Measurements from ENCODE around the gene BTBD19.
"Not testable (repeated sequence)": the region's sequence is repeated elsewhere in the genome, so short reads cannot be mapped to it uniquely, and the experiment has no call there.

The BTBD19 gene

DNA sequence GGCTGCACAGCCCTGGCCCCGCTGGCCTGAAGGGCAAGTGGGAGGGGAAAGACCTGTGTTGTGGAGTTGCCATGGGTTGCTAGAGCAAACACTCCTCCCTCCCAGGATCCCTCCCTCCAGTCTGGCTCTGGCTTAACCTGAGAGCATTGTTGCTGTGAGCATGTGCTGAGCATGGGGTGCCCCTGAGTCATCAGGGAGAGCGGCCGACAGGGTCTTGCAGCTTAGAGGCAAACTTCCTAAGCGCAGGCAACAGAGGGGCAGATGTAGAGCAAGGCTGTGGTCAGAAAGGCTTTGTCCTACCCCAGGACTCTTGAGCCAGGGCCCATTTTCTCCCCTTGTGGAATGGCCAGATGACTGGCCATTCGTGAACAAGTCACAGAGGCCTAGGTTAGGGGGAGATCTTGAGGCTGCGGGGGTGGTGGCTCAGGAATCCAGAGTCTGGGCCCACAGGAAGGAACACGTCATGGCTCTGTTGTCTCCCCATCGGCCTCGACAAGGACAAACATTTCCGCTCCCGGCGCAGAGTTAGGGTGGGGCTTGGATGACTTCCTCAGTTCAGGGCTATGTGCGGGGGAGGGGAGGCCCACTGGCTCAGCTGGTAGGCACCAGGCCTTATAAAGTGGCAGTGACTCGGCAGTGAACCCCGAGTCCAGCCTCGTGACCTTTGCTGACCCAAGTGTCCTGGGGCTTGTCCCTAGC, 810 bp upstream of the BTBD19 start:
- Mint-ChIP-seq H3K27ac (ENCODE audit: low read depth) (peak overlapping the region; percentile 100), H3K36me3 (ENCODE audit: insufficient read depth) (peaks cover 64% of the 10 kb centered on the region), H3K4me3 (peak overlapping the region; percentile 74), H3K4me1 (peaks cover 68% of the 10 kb centered on the region), H3K27me3 (no peaks in the 10 kb centered on the region), H3K9me3 (no peaks in the 10 kb centered on the region)
- DNase-seq (ENCODE audit: low spot score in 2 of 2): peak; percentile 72 to 89
- ATAC-seq (replicated peaks; ENCODE audit: extremely low read depth, poor library complexity, severe bottlenecking): peak; percentile 59

DNA sequence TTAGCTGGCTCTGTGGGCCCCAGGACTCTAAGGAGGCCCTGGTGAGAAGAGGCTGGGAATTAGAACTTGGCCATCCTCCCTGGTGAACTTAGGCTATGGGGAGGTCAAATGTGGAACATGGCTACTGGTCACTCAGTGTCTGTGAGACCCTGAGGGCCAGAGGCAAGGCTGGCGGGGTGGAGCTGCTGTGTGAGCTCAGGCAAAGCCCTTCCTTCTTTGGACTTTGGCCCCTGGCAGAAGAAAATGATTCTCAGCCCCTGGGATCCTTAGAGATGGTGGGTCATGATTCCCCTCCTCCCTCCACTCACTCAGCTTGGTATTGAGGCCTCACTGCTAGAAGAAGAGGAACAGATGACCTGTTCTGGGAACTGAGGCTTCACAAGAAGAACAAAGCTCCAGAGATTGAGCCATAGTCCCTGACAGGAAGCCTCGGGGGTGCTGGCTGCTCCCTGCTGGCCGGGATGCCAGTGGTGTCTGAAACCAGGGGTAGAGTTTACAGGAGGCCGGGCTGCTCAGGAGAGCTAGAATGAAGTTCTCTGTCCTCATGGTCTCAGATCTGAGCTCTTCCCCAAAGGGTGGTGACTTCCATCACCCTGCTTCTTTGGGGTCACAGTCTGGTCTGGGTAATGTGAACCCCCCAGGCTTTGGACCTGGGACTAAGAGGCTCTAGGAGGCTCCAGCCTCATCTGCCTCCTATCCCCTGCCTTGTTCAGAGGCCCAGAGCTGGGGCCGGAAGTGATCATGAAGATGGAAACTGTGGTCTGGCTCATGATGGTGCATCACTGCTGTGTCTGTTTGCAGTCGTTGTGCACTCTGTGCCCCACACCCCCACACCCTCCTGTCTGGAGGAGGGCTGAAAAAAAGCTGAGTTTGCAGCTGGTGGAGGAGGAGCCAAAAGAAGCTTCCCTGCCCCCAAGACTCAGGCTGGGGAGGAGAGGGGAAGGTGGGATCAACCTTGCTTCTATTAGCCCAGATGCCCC, 905 bp downstream of the BTBD19 start:
- peaks cover 59% of the 10 kb centered on the region for H3K4me1 Mint-ChIP-seq
- H3K27me3 Mint-ChIP-seq: no peaks in the 10 kb centered on the region
- H3K9me3 Mint-ChIP-seq: no peaks in the 10 kb centered on the region
- H3K36me3 Mint-ChIP-seq (ENCODE audit: insufficient read depth): peaks cover 56% of the 10 kb centered on the region
- ATAC-seq (replicated peaks; ENCODE audit: extremely low read depth, poor library complexity, severe bottlenecking) (peak; percentile 74), DNase-seq (ENCODE audit: low spot score in 2 of 2) (peak; percentile 62 to 87)
- peak overlapping the region; percentile 100 for H3K27ac Mint-ChIP-seq (ENCODE audit: low read depth)
- peak overlapping the region; percentile 74 for H3K4me3 Mint-ChIP-seq

DNA sequence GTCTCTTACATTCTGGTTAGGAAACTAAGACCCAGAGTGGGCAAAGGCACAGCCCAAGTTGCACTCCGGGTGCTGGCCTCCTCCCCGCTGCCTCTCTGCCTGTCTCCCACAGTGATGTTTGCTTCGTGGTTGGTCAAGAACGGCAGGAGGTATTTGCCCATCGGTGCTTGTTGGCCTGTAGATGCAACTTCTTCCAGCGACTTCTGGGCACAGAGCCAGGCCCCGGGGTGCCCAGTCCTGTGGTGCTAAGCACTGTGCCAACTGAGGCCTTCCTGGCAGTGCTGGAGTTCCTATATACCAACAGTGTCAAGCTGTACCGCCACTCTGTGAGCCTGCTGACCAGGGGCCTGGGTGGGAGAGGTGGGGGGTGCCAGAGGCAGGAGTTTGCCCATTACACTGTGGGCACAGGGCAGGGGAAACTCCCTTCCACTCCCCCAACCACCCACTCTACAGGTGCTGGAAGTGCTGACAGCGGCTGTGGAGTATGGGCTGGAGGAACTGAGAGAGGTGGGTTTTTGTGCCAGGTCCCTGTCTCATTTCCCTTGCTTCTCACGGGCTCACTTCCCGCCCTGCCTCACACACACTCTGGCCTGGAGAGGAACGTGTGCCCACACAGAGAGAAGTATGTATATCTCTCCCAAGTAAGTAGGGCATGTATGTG, 1.9 kb downstream of the BTBD19 start:
- H3K4me3 Mint-ChIP-seq: peak overlapping the region; percentile 74
- no peak for DNase-seq (ENCODE audit: low spot score in 2 of 2)
- peaks cover 67% of the 10 kb centered on the region for H3K4me1 Mint-ChIP-seq
- no peaks in the 10 kb centered on the region for H3K9me3 Mint-ChIP-seq
- ATAC-seq (replicated peaks; ENCODE audit: extremely low read depth, poor library complexity, severe bottlenecking): no peak
- peaks cover 48% of the 10 kb centered on the region for H3K36me3 Mint-ChIP-seq (ENCODE audit: insufficient read depth)
- no peaks in the 10 kb centered on the region for H3K27me3 Mint-ChIP-seq
- H3K27ac Mint-ChIP-seq (ENCODE audit: low read depth): peak overlapping the region; percentile 100

- H3K36me3 Mint-ChIP-seq (ENCODE audit: insufficient read depth): peaks cover 44% of the 10 kb centered on the region
- H3K4me3 Mint-ChIP-seq; H3K9me3 Mint-ChIP-seq; DNase-seq (ENCODE audit: low spot score in 2 of 2); ATAC-seq (replicated peaks; ENCODE audit: extremely low read depth, poor library complexity, severe bottlenecking); H3K27me3 Mint-ChIP-seq: not testable (repeated sequence)
- H3K27ac Mint-ChIP-seq (ENCODE audit: low read depth): peak overlapping the region; percentile 100
- peaks cover 69% of the 10 kb centered on the region for H3K4me1 Mint-ChIP-seq
Observed at GRCh38 chr1:44810762-44811105, 2.4 kb downstream of the BTBD19 start.

DNA sequence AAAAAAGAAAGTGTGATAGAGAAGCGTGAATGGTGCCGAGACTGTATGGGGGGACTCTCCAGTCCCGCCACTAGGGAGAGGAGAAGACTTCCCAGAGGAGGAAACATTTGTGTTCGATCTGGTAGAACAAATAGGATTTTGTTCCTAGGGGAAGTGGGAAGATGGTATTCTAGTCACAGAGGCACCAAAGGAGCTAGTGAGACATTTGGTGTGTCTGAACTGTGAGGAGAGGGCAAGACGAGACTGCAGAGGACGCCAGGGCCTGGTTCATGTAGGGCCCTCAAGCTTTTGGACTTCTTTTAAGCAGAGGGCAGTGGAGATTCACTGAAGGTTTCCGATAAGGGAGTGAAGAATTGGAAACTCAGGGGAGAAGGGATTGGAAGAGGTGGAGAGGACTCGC, 2.9 kb downstream of the BTBD19 start:
- Mint-ChIP-seq H3K4me1 (peaks cover 69% of the 10 kb centered on the region), H3K27me3 (no peaks in the 10 kb centered on the region), H3K9me3 (no peaks in the 10 kb centered on the region), H3K36me3 (ENCODE audit: insufficient read depth) (peaks cover 40% of the 10 kb centered on the region), H3K4me3 (peak overlapping the region; percentile 62), H3K27ac (ENCODE audit: low read depth) (peak overlapping the region; percentile 100)
- DNase-seq (ENCODE audit: low spot score in 2 of 2) (no peak), ATAC-seq (replicated peaks; ENCODE audit: extremely low read depth, poor library complexity, severe bottlenecking) (no peak)

- ATAC-seq (replicated peaks; ENCODE audit: extremely low read depth, poor library complexity, severe bottlenecking) (no peak), DNase-seq (ENCODE audit: low spot score in 2 of 2) (no peak)
- H3K9me3 Mint-ChIP-seq: no peaks in the 10 kb centered on the region
- H3K4me1 Mint-ChIP-seq: peaks cover 65% of the 10 kb centered on the region
- H3K36me3 Mint-ChIP-seq (ENCODE audit: insufficient read depth): peaks cover 28% of the 10 kb centered on the region
- H3K4me3 Mint-ChIP-seq: peak overlapping the region; percentile 91
- peak overlapping the region; percentile 100 for H3K27ac Mint-ChIP-seq (ENCODE audit: low read depth)
- H3K27me3 Mint-ChIP-seq: no peaks in the 10 kb centered on the region
Observed at GRCh38 chr1:44812822-44813543, 4.7 kb downstream of the BTBD19 start.

GRCh38 chr1:44815926-44816325, 7.6 kb downstream of the BTBD19 start:
- Mint-ChIP-seq H3K36me3 (ENCODE audit: insufficient read depth) (peaks cover 28% of the 10 kb centered on the region), H3K4me1 (peaks cover 65% of the 10 kb centered on the region), H3K27ac (ENCODE audit: low read depth) (peak overlapping the region; percentile 100)
- not testable (repeated sequence) for ATAC-seq (replicated peaks; ENCODE audit: extremely low read depth, poor library complexity, severe bottlenecking); H3K4me3 Mint-ChIP-seq; H3K9me3 Mint-ChIP-seq; H3K27me3 Mint-ChIP-seq; DNase-seq (ENCODE audit: low spot score in 2 of 2)

- Mint-ChIP-seq H3K4me3 (peak overlapping the region; percentile 48), H3K4me1 (peaks cover 59% of the 10 kb centered on the region), H3K27me3 (no peaks in the 10 kb centered on the region), H3K9me3 (no peaks in the 10 kb centered on the region), H3K27ac (ENCODE audit: low read depth) (peak overlapping the region; percentile 100), H3K36me3 (ENCODE audit: insufficient read depth) (peaks cover 25% of the 10 kb centered on the region)
- ATAC-seq (replicated peaks; ENCODE audit: extremely low read depth, poor library complexity, severe bottlenecking): no peak
- no peak for DNase-seq (ENCODE audit: low spot score in 2 of 2)
Observed at GRCh38 chr1:44817307-44817706, 9.0 kb downstream of the BTBD19 start.

GRCh38 chr1:44817771-44818495, 9.6 kb downstream of the BTBD19 start:
- no peaks in the 10 kb centered on the region for H3K9me3 Mint-ChIP-seq
- H3K4me3 Mint-ChIP-seq: peak overlapping the region; percentile 92
- peaks cover 59% of the 10 kb centered on the region for H3K4me1 Mint-ChIP-seq
- DNase-seq (ENCODE audit: low spot score in 2 of 2): no peak
- H3K36me3 Mint-ChIP-seq (ENCODE audit: insufficient read depth): peaks cover 25% of the 10 kb centered on the region
- no peaks in the 10 kb centered on the region for H3K27me3 Mint-ChIP-seq
- no peak for ATAC-seq (replicated peaks; ENCODE audit: extremely low read depth, poor library complexity, severe bottlenecking)
- H3K27ac Mint-ChIP-seq (ENCODE audit: low read depth): peak overlapping the region; percentile 100

DNA sequence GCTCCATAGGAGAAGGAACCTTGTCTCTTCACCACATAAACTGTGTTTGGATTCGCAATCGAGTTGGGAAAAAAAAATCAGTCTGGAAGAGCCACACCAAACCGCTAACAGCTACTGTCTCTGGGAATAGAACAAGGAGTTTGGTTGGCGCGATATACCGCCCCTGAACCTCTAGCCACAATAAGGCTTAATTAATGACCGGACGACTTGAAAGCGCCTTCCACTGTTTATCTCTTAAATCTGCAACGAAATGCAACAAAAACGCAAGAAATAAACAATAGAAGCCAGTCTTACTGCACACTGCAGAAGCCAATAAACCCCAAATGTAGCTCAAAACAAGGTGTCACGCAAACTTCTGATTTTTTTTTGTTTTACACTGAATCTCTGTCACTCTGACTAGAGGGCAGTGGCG, 10.9 kb downstream of the BTBD19 start:
- Mint-ChIP-seq H3K4me1 (peaks cover 54% of the 10 kb centered on the region), H3K9me3 (no peaks in the 10 kb centered on the region), H3K27me3 (no peaks in the 10 kb centered on the region), H3K36me3 (ENCODE audit: insufficient read depth) (peaks cover 17% of the 10 kb centered on the region), H3K27ac (ENCODE audit: low read depth) (peak overlapping the region; percentile 100), H3K4me3 (peak overlapping the region; percentile 92)
- no peak for DNase-seq (ENCODE audit: low spot score in 2 of 2)
- no peak for ATAC-seq (replicated peaks; ENCODE audit: extremely low read depth, poor library complexity, severe bottlenecking)

GRCh38 chr1:44819608-44820327, 11.4 kb downstream of the BTBD19 start:
- Mint-ChIP-seq H3K27me3 (no peaks in the 10 kb centered on the region), H3K36me3 (ENCODE audit: insufficient read depth) (peaks cover 18% of the 10 kb centered on the region), H3K27ac (ENCODE audit: low read depth) (peak overlapping the region; percentile 100), H3K4me1 (peaks cover 50% of the 10 kb centered on the region), H3K9me3 (no peaks in the 10 kb centered on the region), H3K4me3 (peak overlapping the region; percentile 92)
- DNase-seq (ENCODE audit: low spot score in 2 of 2) (peak; percentile 83 to 89), ATAC-seq (replicated peaks; ENCODE audit: extremely low read depth, poor library complexity, severe bottlenecking) (peak; percentile 80)

Measured in central memory CD8-positive, alpha-beta T cell (primary cell).